Measurements from ENCODE around the gene HNF1A. TPM values are rescaled to one million over a fixed set of nuclear protein-coding genes. Genes with fewer than 3 reads are reported as not detected.

Gene HNF1A, protein sequence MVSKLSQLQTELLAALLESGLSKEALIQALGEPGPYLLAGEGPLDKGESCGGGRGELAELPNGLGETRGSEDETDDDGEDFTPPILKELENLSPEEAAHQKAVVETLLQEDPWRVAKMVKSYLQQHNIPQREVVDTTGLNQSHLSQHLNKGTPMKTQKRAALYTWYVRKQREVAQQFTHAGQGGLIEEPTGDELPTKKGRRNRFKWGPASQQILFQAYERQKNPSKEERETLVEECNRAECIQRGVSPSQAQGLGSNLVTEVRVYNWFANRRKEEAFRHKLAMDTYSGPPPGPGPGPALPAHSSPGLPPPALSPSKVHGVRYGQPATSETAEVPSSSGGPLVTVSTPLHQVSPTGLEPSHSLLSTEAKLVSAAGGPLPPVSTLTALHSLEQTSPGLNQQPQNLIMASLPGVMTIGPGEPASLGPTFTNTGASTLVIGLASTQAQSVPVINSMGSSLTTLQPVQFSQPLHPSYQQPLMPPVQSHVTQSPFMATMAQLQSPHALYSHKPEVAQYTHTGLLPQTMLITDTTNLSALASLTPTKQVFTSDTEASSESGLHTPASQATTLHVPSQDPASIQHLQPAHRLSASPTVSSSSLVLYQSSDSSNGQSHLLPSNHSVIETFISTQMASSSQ
- total RNA-seq (under 1 TPM in 3 of 4 donors, not detected in 1; under 0.01 to 0.16 (median 0.14) TPM), polyA plus RNA-seq (10 to 100 TPM; 12.0 to 13.2 (median 13.2) TPM)

DNA sequence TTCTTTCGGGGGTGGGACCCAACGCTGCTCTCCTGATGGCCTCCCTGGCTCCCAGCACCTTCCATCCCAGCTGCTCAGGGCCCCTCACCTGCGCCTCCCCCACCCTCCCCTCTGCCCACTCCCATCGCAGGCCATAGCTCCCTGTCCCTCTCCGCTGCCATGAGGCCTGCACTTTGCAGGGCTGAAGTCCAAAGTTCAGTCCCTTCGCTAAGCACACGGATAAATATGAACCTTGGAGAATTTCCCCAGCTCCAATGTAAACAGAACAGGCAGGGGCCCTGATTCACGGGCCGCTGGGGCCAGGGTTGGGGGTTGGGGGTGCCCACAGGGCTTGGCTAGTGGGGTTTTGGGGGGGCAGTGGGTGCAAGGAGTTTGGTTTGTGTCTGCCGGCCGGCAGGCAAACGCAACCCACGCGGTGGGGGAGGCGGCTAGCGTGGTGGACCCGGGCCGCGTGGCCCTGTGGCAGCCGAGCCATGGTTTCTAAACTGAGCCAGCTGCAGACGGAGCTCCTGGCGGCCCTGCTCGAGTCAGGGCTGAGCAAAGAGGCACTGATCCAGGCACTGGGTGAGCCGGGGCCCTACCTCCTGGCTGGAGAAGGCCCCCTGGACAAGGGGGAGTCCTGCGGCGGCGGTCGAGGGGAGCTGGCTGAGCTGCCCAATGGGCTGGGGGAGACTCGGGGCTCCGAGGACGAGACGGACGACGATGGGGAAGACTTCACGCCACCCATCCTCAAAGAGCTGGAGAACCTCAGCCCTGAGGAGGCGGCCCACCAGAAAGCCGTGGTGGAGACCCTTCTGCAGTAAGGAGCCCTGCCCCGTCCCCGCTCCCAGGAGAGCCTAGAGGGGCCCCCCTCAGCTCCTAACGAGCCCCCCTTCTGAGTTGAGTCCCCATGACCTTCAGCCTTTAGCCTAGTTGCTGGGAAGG is at the start of gene HNF1A:
TSS of gene HNF1A (plus strand) at position 248 of the 924 bp plus-strand sequence. CDS start at position 474, 226 bp downstream.
- intact Hi-C loops (cut with DNase I) = loop anchor here (10.0 kb wide), 1 partner anchor 264 kb away; the partner anchor contains the start of gene UNC119B
- Histone ChIP-seq H3K4me3 (peak within 1 kb of the TSS in 2 of 4 donors; percentile 0 to 8), H3K4me1 (peaks cover 0 to 15% (median 13%) of the 10 kb centered on the region in 4 donors), H3K9me3 (no peaks in the 10 kb centered on the region), H3K36me3 (no peaks in the 10 kb centered on the region), H3K27me3 (no peaks in the 10 kb centered on the region), H3K27ac (peak within 1 kb of the TSS in 3 of 4 donors; percentile 58 to 69 (median 66))
- TF ChIP-seq, protein P1, sequence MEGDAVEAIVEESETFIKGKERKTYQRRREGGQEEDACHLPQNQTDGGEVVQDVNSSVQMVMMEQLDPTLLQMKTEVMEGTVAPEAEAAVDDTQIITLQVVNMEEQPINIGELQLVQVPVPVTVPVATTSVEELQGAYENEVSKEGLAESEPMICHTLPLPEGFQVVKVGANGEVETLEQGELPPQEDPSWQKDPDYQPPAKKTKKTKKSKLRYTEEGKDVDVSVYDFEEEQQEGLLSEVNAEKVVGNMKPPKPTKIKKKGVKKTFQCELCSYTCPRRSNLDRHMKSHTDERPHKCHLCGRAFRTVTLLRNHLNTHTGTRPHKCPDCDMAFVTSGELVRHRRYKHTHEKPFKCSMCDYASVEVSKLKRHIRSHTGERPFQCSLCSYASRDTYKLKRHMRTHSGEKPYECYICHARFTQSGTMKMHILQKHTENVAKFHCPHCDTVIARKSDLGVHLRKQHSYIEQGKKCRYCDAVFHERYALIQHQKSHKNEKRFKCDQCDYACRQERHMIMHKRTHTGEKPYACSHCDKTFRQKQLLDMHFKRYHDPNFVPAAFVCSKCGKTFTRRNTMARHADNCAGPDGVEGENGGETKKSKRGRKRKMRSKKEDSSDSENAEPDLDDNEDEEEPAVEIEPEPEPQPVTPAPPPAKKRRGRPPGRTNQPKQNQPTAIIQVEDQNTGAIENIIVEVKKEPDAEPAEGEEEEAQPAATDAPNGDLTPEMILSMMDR (IDR thresholded peaks at IDR 0.05) = no peak
- no peak for TF ChIP-seq POLR2AphosphoS5 (IDR thresholded peaks at IDR 0.05)
- TF ChIP-seq POLR2A (IDR thresholded peaks at IDR 0.05) = no peak
- TF ChIP-seq EP300 (IDR thresholded peaks at IDR 0.05) = no peak
- 14 to 70% methylated on average over 40 of the region's 40 CpGs for WGBS, 2 donors
- no peak for DNase-seq

DNA sequence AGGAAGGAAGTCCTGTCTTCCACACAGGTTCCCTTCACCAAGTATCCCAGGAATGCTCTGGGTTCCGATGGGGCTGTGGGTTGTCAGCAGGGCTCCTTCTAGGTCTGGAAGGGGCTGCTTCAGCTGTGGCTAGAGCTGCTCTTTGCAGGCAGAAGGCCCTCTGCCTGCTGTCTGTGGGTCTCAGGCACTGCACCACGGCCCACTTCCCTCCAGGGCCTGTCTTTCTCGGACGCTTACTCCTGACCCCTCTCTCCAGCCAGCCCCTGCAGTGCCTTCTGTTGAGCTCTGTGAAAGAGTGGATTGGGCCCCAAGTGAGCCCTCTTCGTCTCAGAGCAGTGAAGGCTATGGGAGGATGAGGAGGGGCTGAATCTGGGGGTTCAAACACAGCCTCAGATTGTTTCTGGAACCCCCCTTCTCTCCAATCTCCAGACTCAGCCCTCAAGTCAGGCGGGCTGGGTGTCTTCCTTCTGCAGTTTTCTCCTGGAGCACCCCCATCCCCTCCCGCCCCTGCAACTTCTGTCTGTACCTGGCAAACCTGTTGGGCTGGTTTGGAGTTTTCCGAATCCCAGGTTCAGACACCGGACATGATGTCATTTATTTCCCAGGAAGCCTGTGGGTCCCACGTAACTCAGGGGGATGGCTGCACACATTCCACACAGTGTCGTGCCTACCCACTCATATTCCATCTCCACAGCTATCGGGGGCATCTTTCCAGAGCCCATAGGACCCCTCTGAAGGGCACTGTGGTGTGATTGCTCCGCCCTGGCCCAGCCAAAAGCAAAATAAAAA is 49.3 kb upstream of the HNF1A start:
- TF ChIP-seq POLR2A (IDR thresholded peaks at IDR 0.05) (no peak), POLR2AphosphoS5 (IDR thresholded peaks at IDR 0.05) (no peak), EP300 (IDR thresholded peaks at IDR 0.05) (no peak)
- TF ChIP-seq, protein P1 (IDR thresholded peaks at IDR 0.05) = no peak
- no peaks in the 10 kb centered on the region for H3K4me1 ChIP-seq
- no peak overlapping the region for H3K27ac ChIP-seq
- H3K36me3 ChIP-seq = no peaks in the 10 kb centered on the region
- WGBS, 2 donors = 26 to 63% methylated on average over 13 of the region's 13 CpGs
- no peaks in the 10 kb centered on the region for H3K9me3 ChIP-seq
- intact Hi-C loops (cut with DNase I) = no loop called here
- no peak for DNase-seq
- no peak overlapping the region for H3K4me3 ChIP-seq
- no peaks in the 10 kb centered on the region for H3K27me3 ChIP-seq

DNA sequence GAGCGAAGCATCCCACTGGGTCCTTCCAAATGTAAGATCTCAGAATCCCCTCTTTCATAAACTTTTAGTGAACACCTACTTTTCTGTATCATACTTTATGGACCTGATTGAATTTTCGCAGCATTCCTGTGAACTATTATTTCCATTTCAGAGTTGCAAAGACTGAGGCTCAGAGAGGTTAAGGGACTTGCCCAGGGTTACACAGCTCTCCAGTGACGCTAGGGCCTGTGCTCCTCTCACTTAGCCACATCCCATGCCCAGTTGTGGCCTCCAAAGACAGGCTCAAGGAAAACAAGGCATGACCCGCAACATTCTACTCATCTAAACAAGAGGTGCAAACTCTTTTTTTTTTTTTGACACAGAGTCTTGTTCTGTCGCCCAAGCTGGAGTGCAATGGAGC is 48.3 kb upstream of the HNF1A start:
- TF ChIP-seq, protein P1 (IDR thresholded peaks at IDR 0.05) = no peak
- TF ChIP-seq POLR2A (IDR thresholded peaks at IDR 0.05) (no peak), POLR2AphosphoS5 (IDR thresholded peaks at IDR 0.05) (no peak), EP300 (IDR thresholded peaks at IDR 0.05) (no peak)
- intact Hi-C loops (cut with DNase I) = no loop called here
- Histone ChIP-seq H3K4me1 (no peaks in the 10 kb centered on the region), H3K4me3 (no peak overlapping the region), H3K36me3 (no peaks in the 10 kb centered on the region), H3K9me3 (no peaks in the 10 kb centered on the region), H3K27ac (no peak overlapping the region), H3K27me3 (no peaks in the 10 kb centered on the region)
- no peak for DNase-seq
- 94 to 96% methylated on average over 5 of the region's 5 CpGs for WGBS, 2 donors

DNA sequence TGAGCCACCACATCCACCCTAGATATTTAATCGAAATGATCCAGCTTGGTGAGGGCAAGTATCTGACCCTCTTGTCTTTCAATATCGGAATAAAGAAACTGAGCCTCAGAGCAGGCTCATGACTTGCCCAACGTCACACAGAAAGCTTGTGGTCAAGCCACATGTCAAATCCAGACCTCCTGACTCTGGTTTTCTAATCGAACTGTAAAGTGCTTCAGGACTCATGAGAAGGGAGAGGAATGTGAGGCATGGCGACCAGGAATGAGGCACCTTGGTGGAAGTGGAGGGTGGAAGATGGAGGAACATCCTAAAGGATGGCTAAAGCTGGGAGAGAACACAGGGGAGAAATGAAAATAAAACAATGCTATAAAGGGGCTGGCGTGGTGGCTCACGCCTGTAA is 46.3 kb upstream of the HNF1A start:
- Histone ChIP-seq H3K27ac (no peak overlapping the region), H3K36me3 (no peaks in the 10 kb centered on the region), H3K4me3 (no peak overlapping the region), H3K9me3 (no peaks in the 10 kb centered on the region), H3K27me3 (no peaks in the 10 kb centered on the region), H3K4me1 (peaks cover 0 to 3% (median 0%) of the 10 kb centered on the region in 4 donors)
- no peak for TF ChIP-seq POLR2A (IDR thresholded peaks at IDR 0.05)
- TF ChIP-seq, protein P1 (IDR thresholded peaks at IDR 0.05) = no peak
- TF ChIP-seq POLR2AphosphoS5 (IDR thresholded peaks at IDR 0.05) = no peak
- TF ChIP-seq EP300 (IDR thresholded peaks at IDR 0.05) = no peak
- WGBS, 2 donors = 86% methylated on average over 7 of the region's 7 CpGs
- no peak for DNase-seq
- intact Hi-C loops (cut with DNase I) = no loop called here
